Neutrophil (primary cell): ENCODE data around the gene AQP5.

Experiments
- H3K27ac ChIP-seq: fragments of 200-600 bp; sonication (generic); 2 replicates; pipeline ENCODE4 v1.5.1; 2016; ENCODE audit warnings: mild to moderate bottlenecking, moderate library complexity
- H3K27me3 ChIP-seq: fragments of 200-600 bp; sonication (generic); 2 replicates; pipeline ENCODE4 v1.6.0; 2016; ENCODE audit warnings: mild to moderate bottlenecking
- H3K36me3 ChIP-seq: fragments of 200-600 bp; sonication (generic); 2 replicates; pipeline ENCODE4 v1.5.1; 2017
- H3K4me1 ChIP-seq, 2 experiments: fragments of 200-600 bp in 1 of 2; sonication (generic) in 1 of 2; 1 replicate in 1 of 2; 2 replicates in 1 of 2; pipeline versions ENCODE4 v1.5.1 to v1.6.1; 2013 to 2016; ENCODE audit warnings: low read depth in 1 of 2, low read length in 1 of 2, mild to moderate bottlenecking in 1 of 2, moderate library complexity in 1 of 2; ENCODE audit not compliant: control insufficient read depth in 1 of 2, insufficient read depth in 1 of 2
- H3K4me3 ChIP-seq, 2 experiments: fragments of 200-600 bp in 1 of 2; sonication (generic) in 1 of 2; 1 replicate in 1 of 2; 2 replicates in 1 of 2; pipeline ENCODE4 v1.5.1; 2013 to 2016; ENCODE audit warnings: low read depth in 1 of 2, low read length in 1 of 2, mild to moderate bottlenecking in 1 of 2, moderate library complexity in 1 of 2
- H3K9me3 ChIP-seq: fragments of 200-600 bp; sonication (generic); 2 replicates; pipeline ENCODE4 v1.5.1; 2016
- CTCF ChIP-seq: fragments of 200-600 bp; sonication (generic); IDR thresholded peaks from 2 replicates; pipeline ENCODE4 v1.5.1; 2016; ENCODE audit warnings: antibody characterized with exemption

AQP5 gene

GRCh38 chr12:49920241-49920914 lies 41.3 kb upstream of the AQP5 start:
- Histone ChIP-seq H3K4me1 (peaks cover 8 to 12% of the 10 kb centered on the region in 2 experiments), H3K9me3 (no peaks in the 10 kb centered on the region), H3K36me3 (no peaks in the 10 kb centered on the region), H3K27me3 (peaks cover 37% of the 10 kb centered on the region), H3K4me3 (no peak overlapping the region), H3K27ac (no peak overlapping the region)
- TF ChIP-seq CTCF = no peak

GRCh38 chr12:49920915-49921286 lies 40.8 kb upstream of the AQP5 start:
- Histone ChIP-seq H3K9me3 (no peaks in the 10 kb centered on the region), H3K4me1 (peaks cover 8 to 12% of the 10 kb centered on the region in 2 experiments), H3K27ac (no peak overlapping the region), H3K36me3 (no peaks in the 10 kb centered on the region), H3K4me3 (no peak overlapping the region), H3K27me3 (peaks cover 37% of the 10 kb centered on the region)
- no peak for TF ChIP-seq CTCF

- H3K27me3 ChIP-seq = peaks cover 33% of the 10 kb centered on the region
- peaks cover 8 to 12% of the 10 kb centered on the region in 2 experiments for H3K4me1 ChIP-seq
- no peaks in the 10 kb centered on the region for H3K36me3 ChIP-seq
- H3K4me3 ChIP-seq = no peak overlapping the region
- no peak overlapping the region for H3K27ac ChIP-seq
- no peaks in the 10 kb centered on the region for H3K9me3 ChIP-seq
- no peak for TF ChIP-seq CTCF
Observed at GRCh38 chr12:49921299-49921698, 40.4 kb upstream of the AQP5 start.

GRCh38 chr12:49921936-49922335 lies 39.7 kb upstream of the AQP5 start:
- no peak for TF ChIP-seq CTCF

GRCh38 chr12:49922349-49923034 lies 39.2 kb upstream of the AQP5 start:
- Histone ChIP-seq H3K9me3 (no peaks in the 10 kb centered on the region), H3K27me3 (peaks cover 31% of the 10 kb centered on the region), H3K4me3 (no peak overlapping the region), H3K27ac (no peak overlapping the region), H3K36me3 (no peaks in the 10 kb centered on the region), H3K4me1 (peaks cover 8 to 12% of the 10 kb centered on the region in 2 experiments)
- no peak for TF ChIP-seq CTCF

More at GRCh38 chr12:49921936-49922335, 39.7 kb upstream of the AQP5 start:
- Histone ChIP-seq H3K4me3 (no peak overlapping the region), H3K9me3 (no peaks in the 10 kb centered on the region), H3K4me1 (peaks cover 8 to 12% of the 10 kb centered on the region in 2 experiments), H3K27ac (no peak overlapping the region), H3K36me3 (no peaks in the 10 kb centered on the region), H3K27me3 (peaks cover 34% of the 10 kb centered on the region)
